ENCODE results near the gene MARCHF9.

MARCHF9 gene

GRCh38 chr12:57737467-57738460 lies 17.1 kb upstream of the MARCHF9 start:
- DNase-seq, result no peak

- DNase-seq, result no peak
Measured at GRCh38 chr12:57738661-57739237, 16.2 kb upstream of the MARCHF9 start, which contains the start of gene AGAP2. Gene AGAP2 (minus strand): TSS chr12:57738742. CDS start chr12:57738246, 496 bp downstream.

GRCh38 chr12:57739387-57739786 lies 15.5 kb upstream of the MARCHF9 start:
- no peak for DNase-seq

- no peak for DNase-seq
Measured at GRCh38 chr12:57739914-57740538, 14.9 kb upstream of the MARCHF9 start.

- peak; percentile 81 for DNase-seq
Measured at GRCh38 chr12:57740656-57741412, 14.1 kb upstream of the MARCHF9 start.

- DNase-seq, result no peak
Measured at GRCh38 chr12:57741413-57741789, 13.5 kb upstream of the MARCHF9 start.

- peak; percentile 84 for DNase-seq
Measured at GRCh38 chr12:57741844-57742738, 12.8 kb upstream of the MARCHF9 start.

GRCh38 chr12:57743769-57744168 lies 11.1 kb upstream of the MARCHF9 start:
- no peak for DNase-seq

- peak; percentile 90 for DNase-seq
Measured at GRCh38 chr12:57744194-57744776, 10.6 kb upstream of the MARCHF9 start.

GRCh38 chr12:57744777-57745484 lies 10.0 kb upstream of the MARCHF9 start, which contains the start of gene TSPAN31:
Gene TSPAN31 (plus strand): TSS chr12:57745039. CDS start chr12:57745155, 116 bp downstream.
- DNase-seq, result peak; percentile 97

- DNase-seq, result no peak
Measured at GRCh38 chr12:57745485-57745881, 9.4 kb upstream of the MARCHF9 start.

- DNase-seq, result no peak
Measured at GRCh38 chr12:57746025-57746424, 8.9 kb upstream of the MARCHF9 start.

- DNase-seq, result no peak
Measured at GRCh38 chr12:57749061-57749460, 5.8 kb upstream of the MARCHF9 start.

- no peak for DNase-seq
Measured at GRCh38 chr12:57750561-57751431, 4.1 kb upstream of the MARCHF9 start.

GRCh38 chr12:57751432-57751787 lies 3.5 kb upstream of the MARCHF9 start:
- DNase-seq, result no peak

- peak; percentile 98 for DNase-seq
Measured at GRCh38 chr12:57751788-57752667, 2.9 kb upstream of the MARCHF9 start, which contains the start of gene CDK4. Gene CDK4 (minus strand): TSS chr12:57752310. CDS start chr12:57751717, 593 bp downstream.

GRCh38 chr12:57752668-57753000 lies 2.3 kb upstream of the MARCHF9 start:
- no peak for DNase-seq

- DNase-seq, result no peak
Measured at GRCh38 chr12:57753756-57754337, 1.1 kb upstream of the MARCHF9 start.

- DNase-seq, result no peak
Measured at GRCh38 chr12:57755194-57755453, 221 bp downstream of the MARCHF9 start.
